ENCODE data around the gene TENM4. TPM values are rescaled to one million over a fixed set of nuclear protein-coding genes. Genes with fewer than 3 reads are reported as not detected.

TENM4 gene
- polyA plus RNA-seq, 1 experiment = 5.5 TPM

DNA sequence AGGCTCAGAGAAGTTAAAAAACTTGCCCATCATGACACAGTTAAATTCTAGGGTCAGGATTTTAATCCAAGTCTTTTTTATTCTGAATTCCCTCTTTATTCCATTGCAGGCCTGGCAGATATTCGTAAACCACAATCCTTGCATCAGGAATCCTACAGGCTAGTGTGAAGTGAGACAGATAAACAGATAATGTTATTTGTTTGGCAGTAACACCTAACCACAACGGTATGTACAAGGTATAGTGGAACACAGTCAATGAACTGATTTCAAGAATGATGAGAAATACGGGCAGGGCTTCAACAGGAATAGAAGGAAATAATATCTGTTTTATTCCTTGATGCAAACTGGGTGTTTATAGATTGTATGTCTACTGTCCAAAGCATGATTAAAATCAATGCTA, 834.2 kb downstream of the TENM4 start:
- CTCF ChIA-PET = no interaction called here
- H3K4me3 ChIP-seq (ENCODE audit: low read depth, low read length) = no peak overlapping the region
- TF ChIP-seq, protein P1, sequence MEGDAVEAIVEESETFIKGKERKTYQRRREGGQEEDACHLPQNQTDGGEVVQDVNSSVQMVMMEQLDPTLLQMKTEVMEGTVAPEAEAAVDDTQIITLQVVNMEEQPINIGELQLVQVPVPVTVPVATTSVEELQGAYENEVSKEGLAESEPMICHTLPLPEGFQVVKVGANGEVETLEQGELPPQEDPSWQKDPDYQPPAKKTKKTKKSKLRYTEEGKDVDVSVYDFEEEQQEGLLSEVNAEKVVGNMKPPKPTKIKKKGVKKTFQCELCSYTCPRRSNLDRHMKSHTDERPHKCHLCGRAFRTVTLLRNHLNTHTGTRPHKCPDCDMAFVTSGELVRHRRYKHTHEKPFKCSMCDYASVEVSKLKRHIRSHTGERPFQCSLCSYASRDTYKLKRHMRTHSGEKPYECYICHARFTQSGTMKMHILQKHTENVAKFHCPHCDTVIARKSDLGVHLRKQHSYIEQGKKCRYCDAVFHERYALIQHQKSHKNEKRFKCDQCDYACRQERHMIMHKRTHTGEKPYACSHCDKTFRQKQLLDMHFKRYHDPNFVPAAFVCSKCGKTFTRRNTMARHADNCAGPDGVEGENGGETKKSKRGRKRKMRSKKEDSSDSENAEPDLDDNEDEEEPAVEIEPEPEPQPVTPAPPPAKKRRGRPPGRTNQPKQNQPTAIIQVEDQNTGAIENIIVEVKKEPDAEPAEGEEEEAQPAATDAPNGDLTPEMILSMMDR (IDR thresholded peaks at IDR 0.05; ENCODE audit: low read depth, low read length) = no peak
- peaks cover 3% of the 10 kb centered on the region for H3K27me3 ChIP-seq (ENCODE audit: control insufficient read depth, insufficient read depth, low read length)
- DNase-seq (ENCODE audit: low read depth, low spot score) = no peak
- H3K27ac ChIP-seq (ENCODE audit: low read depth, low read length) = no peak overlapping the region
- POLR2A ChIA-PET = no interaction called here
- H3K9me3 ChIP-seq (ENCODE audit: control insufficient read depth, insufficient read depth, low read length) = no peaks in the 10 kb centered on the region

DNA sequence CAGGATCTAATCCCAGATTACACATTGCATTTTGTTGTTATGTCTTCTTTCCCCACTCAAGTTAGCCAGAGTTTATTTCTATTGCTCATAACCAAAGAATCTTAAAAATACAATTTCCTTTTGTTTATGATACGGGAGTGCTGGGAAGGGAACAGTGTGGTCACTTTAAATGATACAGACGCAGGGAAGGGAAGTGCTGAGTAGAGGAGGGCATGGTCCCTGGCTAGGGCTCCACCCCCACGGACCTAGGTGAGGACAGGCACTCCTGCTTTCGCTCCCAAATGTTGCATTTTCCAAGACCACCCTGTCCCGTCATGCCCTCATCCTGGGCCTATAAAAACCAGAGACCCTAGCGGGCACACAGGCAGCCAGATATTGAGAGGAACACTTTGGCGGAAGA, 835.5 kb downstream of the TENM4 start:
- no peak for DNase-seq (ENCODE audit: low read depth, low spot score)
- Histone ChIP-seq H3K27ac (ENCODE audit: low read depth, low read length) (no peak overlapping the region), H3K27me3 (ENCODE audit: control insufficient read depth, insufficient read depth, low read length) (peaks cover 3% of the 10 kb centered on the region), H3K9me3 (ENCODE audit: control insufficient read depth, insufficient read depth, low read length) (no peaks in the 10 kb centered on the region), H3K4me3 (ENCODE audit: low read depth, low read length) (no peak overlapping the region)
- TF ChIP-seq, protein P1 (IDR thresholded peaks at IDR 0.05; ENCODE audit: low read depth, low read length) = no peak
- ChIA-PET POLR2A (no interaction called here), CTCF (interaction anchor here (1.3 kb wide), 1 partner anchor 41 kb away, joined by 3 read pairs; no protein-coding TSS in a partner anchor)

GRCh38 chr11:78603792-78604191, 837.0 kb downstream of the TENM4 start:
- Histone ChIP-seq H3K27ac (ENCODE audit: low read depth, low read length) (no peak overlapping the region), H3K27me3 (ENCODE audit: control insufficient read depth, insufficient read depth, low read length) (peaks cover 3% of the 10 kb centered on the region), H3K9me3 (ENCODE audit: control insufficient read depth, insufficient read depth, low read length) (no peaks in the 10 kb centered on the region), H3K4me3 (ENCODE audit: low read depth, low read length) (no peak overlapping the region)
- TF ChIP-seq, protein P1 (IDR thresholded peaks at IDR 0.05; ENCODE audit: low read depth, low read length) = no peak
- CTCF ChIA-PET = no interaction called here
- POLR2A ChIA-PET = no interaction called here
- no peak for DNase-seq (ENCODE audit: low read depth, low spot score)

Small RNA genes within 50 kb of the gene (small RNA-seq; reads per million reads assigned to genes)
- gene MIR5579 (ENCODE audit: insufficient read length, low read depth) = 4.3 reads per million, percentile 43 among the genes with 10 or more reads in this experiment
- gene MIR708 (ENCODE audit: insufficient read length, low read depth) = 2,255 reads per million, percentile 97 among the genes with 10 or more reads in this experiment
